ENCODE data around the gene CLC.

DNA sequence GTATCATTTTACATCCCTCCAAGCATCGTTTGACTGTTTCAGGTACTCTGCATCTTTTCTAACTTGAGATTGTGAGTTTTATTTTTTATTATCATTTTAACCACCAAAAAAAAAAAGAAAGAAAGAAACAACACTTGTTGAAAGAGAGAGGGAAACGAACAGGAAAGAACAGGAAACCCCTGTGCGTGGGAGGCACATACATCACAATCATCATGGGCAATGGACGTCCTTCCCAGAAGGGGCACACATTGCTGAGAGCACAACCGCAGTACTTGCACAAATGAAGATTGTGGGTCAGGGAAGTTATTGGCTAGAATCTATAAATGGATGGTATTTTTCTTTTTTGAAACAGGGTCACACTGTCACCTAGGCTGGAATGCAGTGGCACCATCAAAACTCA is 1.7 kb downstream of the CLC start:
- TF ChIP-seq ZFP3 (CRISPR knock-in tag; IDR thresholded peaks at IDR 0.05) (no peak), ZNF70 (CRISPR knock-in tag; IDR thresholded peaks at IDR 0.05) (no peak), ISL1 (CRISPR knock-in tag; IDR thresholded peaks at IDR 0.05) (no peak), PPARA (CRISPR knock-in tag; IDR thresholded peaks at IDR 0.05; ENCODE audit: borderline replicate concordance) (no peak)
- TF ChIP-seq, protein P1, sequence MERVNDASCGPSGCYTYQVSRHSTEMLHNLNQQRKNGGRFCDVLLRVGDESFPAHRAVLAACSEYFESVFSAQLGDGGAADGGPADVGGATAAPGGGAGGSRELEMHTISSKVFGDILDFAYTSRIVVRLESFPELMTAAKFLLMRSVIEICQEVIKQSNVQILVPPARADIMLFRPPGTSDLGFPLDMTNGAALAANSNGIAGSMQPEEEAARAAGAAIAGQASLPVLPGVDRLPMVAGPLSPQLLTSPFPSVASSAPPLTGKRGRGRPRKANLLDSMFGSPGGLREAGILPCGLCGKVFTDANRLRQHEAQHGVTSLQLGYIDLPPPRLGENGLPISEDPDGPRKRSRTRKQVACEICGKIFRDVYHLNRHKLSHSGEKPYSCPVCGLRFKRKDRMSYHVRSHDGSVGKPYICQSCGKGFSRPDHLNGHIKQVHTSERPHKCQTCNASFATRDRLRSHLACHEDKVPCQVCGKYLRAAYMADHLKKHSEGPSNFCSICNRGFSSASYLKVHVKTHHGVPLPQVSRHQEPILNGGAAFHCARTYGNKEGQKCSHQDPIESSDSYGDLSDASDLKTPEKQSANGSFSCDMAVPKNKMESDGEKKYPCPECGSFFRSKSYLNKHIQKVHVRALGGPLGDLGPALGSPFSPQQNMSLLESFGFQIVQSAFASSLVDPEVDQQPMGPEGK (CRISPR knock-in tag; IDR thresholded peaks at IDR 0.05; ENCODE audit: borderline replicate concordance): no peak
